Stimulated activated CD8-positive, alpha-beta memory T cell treated with anti-CD3 and anti-CD28 coated beads, Interleukin-12 subunit alpha, Interleukin-12 subunit beta, amount 100 ng/mL, for 4 hours (primary cell): ENCODE data around the gene PRDM7.
"Not testable (repeated sequence)": the region's sequence is repeated elsewhere in the genome, so short reads cannot be mapped to it uniquely, and the experiment has no call there.

ENCODE experiments used
- DNase-seq: peaks from one replicate; pipeline ENCODE4 v3.0.0-alpha.2; 2020; ENCODE audit warnings: low read depth

PRDM7 gene

DNA sequence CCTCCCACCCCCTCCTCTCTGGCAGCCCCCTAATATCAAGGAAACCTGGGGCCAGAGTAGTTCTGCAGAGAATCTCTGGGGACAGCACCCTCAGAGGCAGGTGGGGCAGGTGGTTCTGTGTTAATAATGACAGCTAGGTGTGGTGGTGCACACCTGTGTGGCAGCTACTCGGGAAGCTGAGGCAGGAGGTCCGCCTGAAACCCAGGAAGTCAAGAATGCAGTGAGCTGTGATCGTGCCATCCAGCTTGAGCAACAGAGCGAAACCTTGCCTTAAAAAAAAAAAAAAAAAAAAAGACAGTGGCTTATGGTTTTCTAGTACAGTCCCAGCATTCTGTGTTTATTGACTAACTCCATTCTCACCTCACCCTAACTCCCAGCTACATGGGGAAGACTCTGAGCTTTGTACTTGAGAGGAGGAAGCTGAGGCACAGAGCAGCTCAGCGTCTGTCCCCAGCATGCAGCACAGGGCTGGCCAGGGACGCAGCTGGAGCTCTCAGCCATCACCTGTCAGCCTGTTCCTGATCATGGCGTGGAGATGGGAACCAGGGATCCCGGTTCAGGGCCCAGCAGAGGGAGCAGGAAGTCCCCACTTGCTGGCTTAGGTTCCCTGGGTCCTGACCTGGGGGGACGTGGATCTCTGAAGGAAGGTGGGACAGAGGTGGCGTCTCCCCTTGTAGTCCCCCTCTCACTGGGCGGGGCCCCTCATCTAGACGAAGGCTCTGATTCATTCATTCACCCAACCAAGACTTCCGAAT lies 64.0 kb downstream of the PRDM7 start:
- DNase-seq: no peak

DNA sequence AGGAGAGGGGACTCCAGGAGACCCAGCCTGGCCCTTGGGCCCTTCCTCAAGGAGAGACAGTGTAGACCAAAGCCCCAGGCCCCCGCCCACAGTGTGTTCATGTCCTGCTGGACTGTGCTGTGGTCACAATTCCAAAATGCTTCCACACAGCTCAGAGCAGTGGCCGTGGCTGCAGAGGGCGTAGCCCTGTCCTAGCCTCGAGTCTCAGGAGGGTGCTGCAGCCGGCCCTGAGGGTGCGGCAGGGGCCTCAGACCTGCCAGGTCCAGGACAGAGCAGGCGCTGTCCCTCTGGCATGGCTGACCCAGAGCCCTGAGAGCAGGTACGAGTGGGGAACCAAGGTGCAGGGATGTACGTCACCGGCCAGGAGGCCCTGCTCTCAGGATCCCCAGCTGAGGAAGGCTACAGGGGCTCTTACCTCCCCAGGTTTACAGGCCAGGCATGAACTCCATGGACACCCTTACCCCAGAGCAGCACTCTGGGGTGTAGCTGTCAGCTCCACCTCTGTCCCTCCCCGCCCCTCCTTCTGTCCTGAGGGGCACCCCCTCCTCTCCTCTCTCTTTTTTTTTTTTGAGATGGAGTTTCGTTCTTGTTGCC lies 65.1 kb downstream of the PRDM7 start:
- DNase-seq: no peak

- no peak for DNase-seq
Observed at GRCh38 chr16:90011508-90011819, 65.7 kb downstream of the PRDM7 start.

DNA sequence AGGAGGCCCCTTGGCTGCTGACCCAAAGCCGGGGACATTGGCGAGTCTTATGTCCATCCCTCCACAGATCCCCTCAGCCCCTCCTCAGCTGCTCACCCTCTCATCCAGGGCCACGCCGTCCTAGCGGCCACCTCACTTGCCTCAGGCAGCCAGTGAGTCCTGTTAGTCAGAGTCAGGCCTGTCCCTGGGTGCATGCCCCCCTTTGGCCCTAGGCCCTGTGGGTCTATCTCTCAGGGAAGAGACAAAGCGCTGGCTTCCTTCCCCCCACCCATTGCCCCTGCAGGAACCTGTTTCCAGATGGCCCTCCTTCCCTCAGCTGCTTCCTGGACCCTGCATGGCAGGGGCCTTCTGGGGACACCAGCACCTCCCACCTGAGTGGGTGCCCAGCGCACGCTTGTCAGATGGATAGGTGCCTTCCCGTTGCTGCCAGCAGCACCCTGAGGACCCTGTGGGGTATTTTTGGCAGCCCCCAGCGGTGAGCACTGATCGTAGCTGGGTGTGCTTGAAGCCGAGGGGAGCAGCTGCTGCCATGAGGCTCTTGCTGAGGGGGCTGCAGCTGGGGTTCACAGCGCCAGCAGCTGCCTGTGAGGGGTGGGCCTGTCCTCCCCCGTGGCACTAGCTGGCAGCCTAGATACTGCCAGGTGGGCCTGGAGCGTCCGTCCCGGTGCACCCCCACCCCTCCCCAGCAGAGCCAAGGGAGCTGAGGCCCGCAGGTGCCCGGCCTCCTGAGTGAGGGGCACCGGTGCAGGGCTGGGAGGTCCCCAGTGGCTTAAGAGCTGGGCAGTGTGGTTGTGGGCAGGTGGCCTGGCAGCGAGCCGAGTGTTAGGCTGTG lies 66.2 kb downstream of the PRDM7 start:
- DNase-seq: no peak

DNA sequence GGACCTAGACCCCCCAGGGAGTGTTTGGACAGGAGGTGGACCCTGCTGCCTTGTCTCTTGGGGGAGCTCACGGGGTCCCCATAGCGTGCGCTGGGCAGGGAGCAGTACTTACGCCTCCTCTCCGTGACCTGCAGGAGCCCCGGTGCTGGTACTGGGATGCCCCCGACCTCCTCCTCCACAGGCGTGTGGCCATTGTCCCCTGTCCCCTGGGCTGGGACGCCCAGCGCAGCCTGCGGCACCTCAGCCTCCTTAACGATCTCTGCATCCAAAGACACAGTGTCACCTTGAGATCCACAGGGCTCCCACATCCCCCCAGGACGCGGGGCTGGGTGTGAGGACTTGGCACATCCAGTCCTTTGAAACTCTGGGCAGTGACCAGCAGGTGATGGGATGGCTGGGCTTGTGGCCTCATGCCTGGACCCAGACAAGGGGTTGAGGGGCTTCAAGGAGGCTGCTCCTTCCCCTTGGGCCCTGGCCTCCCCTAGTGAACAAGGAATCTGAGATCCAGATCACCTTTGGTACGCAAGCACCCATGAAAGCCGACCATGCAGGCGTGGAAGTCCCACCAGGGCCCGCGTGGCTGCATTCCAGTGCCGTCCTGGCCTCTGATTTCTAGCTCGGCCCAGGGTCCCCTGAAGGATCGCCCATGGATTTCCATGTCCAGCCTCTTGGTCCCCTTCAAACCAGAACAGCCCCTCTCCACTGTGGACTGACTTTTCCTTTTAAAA lies 67.8 kb downstream of the PRDM7 start:
- DNase-seq: no peak

DNA sequence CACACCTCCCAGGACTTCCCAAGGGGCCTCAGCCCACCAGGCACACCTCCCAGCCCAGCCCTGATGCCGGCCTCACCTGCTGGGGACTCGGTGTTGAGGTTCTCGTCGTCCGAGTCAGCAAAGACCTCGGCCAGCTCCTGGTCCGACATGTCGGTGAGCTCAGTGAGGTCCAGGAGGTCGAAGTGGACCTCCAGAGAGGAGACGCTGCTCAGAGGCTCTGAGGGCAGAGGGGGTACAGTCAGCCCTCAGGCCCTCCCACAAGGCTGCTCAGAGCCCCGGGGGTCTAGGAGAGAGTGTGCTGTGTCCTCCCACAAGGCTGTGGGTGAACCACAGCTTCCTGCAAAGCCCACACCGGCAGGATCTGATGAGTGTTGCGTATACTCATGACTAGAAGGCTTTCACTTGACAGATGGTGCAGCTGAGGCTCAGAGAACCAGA lies 68.4 kb downstream of the PRDM7 start:
- DNase-seq: peak; percentile 53

- not testable (repeated sequence) for DNase-seq
Observed at GRCh38 chr16:90007635-90008234, 69.4 kb downstream of the PRDM7 start.

DNA sequence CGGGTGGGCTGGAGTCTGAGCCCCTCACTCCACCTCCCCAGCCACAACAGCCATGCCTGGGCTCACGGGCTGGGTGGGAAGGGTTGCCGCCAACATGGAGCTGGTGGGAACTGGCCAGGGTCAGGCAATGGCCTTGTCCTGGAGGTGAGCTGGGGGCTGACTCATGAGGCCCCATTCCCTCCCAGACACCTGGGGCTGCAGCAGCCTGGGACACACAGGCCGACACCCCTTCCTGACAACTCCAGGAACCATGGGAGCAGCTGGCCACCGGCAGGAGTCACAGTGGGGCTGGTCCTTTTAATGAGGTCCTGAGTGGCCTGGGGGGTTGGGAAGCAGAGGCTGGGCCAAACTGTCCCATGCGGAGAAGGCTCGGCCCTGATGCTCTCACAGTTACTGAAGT lies 70.1 kb downstream of the PRDM7 start:
- DNase-seq: no peak
